AG04450 (cell line): Measurements from ENCODE around the gene PTPRCAP. TPM values are rescaled to one million over a fixed set of nuclear protein-coding genes. Genes with fewer than 3 reads are reported as not detected.

Source experiments
- CTCF ChIA-PET: fragments of 300-600, 350-600 bp; formaldehyde crosslinking; extraction: SDS; loops from one replicate; lab custom pipeline; 2022; ENCODE audit warnings: antibody characterized with exemption, inconsistent platforms; lab: Charles Lee
- POLR2A ChIA-PET: fragments of 350-600 bp; formaldehyde crosslinking; extraction: SDS; loops from one replicate; lab custom pipeline; 2021; ENCODE audit warnings: antibody characterized with exemption, inconsistent platforms; lab: Yijun Ruan, JAX
- DNase-seq: peaks from one replicate; pipeline ENCODE4 v3.0.0-alpha.2; 2011; ENCODE audit warnings: low read depth, low spot score
- H3K27ac ChIP-seq: one replicate; pipeline ENCODE4 v1.5.1; 2012; ENCODE audit warnings: low read depth, low read length, control low read depth
- H3K27me3 ChIP-seq: one replicate; pipeline ENCODE4 v1.6.0; 2012; ENCODE audit warnings: low read length; ENCODE audit not compliant: control insufficient read depth, insufficient read depth
- H3K4me3 ChIP-seq: 2 replicates; pipeline ENCODE4 v1.5.1; 2011; ENCODE audit warnings: mild to moderate bottlenecking, low read depth, low read length, control low read depth
- H3K9me3 ChIP-seq: 2 replicates; pipeline ENCODE4 v1.5.1; 2012; ENCODE audit warnings: low read length; ENCODE audit not compliant: control insufficient read depth, insufficient read depth
- polyA plus RNA-seq: library from polyadenylated mRNA; depleted of rRNA; stranded (reverse); fragments of >200 nt; gene quantifications from 2 replicates; pipeline ENCODE4 v1.2.3, GENCODE V29; 2011
- TF ChIP-seq, protein P1 (sequence below): IDR thresholded peaks from 2 replicates; pipeline ENCODE4 v1.5.1; 2011; ENCODE audit warnings: low read depth, low read length, control low read depth, inconsistent platforms

Gene PTPRCAP
- polyA plus RNA-seq, 1 experiment, result 0.07 TPM

DNA sequence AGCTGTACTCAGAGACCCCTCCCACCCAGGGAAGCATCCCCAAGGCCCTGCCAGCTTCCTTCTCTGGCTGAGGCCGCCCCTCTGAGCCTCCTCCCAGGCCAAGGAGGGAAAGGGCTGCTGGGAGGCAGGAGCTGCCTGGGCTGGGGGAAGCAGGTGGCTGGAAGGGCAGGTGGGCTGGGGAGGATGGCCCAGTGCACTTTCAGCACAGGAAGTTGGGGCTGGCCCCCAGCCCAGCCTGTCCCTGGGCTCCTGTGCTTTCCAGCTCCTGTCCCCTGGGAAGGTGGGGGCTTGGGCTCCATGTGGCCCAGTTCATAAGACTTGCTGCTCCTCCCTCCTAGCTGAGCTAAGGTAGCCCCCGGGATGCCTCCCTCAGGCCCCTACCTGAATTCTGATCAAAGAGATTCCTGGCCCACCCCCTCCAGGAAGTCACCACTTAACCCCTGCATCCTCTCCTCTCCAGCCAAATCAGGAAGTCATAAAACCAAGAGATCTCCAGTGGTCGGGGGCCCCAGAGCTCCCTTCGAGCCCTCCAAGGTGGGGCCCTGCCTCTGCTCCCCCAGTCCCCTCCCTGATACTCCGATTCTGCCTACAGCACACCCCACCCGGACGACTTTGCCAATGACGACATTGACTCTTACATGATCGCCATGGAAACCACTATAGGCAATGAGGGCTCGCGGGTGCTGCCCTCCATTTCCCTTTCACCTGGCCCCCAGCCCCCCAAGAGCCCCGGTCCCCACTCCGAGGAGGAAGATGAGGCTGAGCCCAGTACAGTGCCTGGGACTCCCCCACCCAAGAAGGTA, 40.7 kb downstream of the PTPRCAP start:
- no peak overlapping the region for H3K4me3 ChIP-seq
- ChIA-PET CTCF (no interaction called here), POLR2A (no interaction called here)
- TF ChIP-seq, protein P1, sequence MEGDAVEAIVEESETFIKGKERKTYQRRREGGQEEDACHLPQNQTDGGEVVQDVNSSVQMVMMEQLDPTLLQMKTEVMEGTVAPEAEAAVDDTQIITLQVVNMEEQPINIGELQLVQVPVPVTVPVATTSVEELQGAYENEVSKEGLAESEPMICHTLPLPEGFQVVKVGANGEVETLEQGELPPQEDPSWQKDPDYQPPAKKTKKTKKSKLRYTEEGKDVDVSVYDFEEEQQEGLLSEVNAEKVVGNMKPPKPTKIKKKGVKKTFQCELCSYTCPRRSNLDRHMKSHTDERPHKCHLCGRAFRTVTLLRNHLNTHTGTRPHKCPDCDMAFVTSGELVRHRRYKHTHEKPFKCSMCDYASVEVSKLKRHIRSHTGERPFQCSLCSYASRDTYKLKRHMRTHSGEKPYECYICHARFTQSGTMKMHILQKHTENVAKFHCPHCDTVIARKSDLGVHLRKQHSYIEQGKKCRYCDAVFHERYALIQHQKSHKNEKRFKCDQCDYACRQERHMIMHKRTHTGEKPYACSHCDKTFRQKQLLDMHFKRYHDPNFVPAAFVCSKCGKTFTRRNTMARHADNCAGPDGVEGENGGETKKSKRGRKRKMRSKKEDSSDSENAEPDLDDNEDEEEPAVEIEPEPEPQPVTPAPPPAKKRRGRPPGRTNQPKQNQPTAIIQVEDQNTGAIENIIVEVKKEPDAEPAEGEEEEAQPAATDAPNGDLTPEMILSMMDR, result no peak
- no peak overlapping the region for H3K27ac ChIP-seq
- no peak for DNase-seq
- H3K9me3 ChIP-seq, result peaks cover 3% of the 10 kb centered on the region; the same call in 1 of the 2 replicates
- no peaks in the 10 kb centered on the region for H3K27me3 ChIP-seq

DNA sequence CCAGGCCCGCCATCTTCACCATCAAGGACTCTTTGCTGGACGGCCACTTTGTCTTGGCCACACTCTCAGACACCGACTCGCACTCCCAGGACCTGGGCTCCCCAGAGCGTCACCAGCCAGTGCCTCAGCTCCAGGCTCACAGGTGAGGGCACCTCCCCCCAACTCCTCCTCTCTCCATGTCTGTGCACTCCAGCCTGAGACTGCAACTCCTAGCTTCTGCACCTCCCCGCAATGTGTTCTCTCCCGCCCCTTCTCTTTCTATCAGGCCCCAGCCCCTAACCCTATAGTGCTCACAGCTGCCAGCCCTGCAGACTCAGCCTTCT, 41.3 kb downstream of the PTPRCAP start:
- DNase-seq, result no peak
- CTCF ChIA-PET, result no interaction called here
- TF ChIP-seq, protein P1, result no peak
- Histone ChIP-seq H3K4me3 (no peak overlapping the region), H3K9me3 (peaks cover 2% of the 10 kb centered on the region; the same call in 1 of the 2 replicates), H3K27me3 (no peaks in the 10 kb centered on the region), H3K27ac (no peak overlapping the region)
- POLR2A ChIA-PET, result no interaction called here

DNA sequence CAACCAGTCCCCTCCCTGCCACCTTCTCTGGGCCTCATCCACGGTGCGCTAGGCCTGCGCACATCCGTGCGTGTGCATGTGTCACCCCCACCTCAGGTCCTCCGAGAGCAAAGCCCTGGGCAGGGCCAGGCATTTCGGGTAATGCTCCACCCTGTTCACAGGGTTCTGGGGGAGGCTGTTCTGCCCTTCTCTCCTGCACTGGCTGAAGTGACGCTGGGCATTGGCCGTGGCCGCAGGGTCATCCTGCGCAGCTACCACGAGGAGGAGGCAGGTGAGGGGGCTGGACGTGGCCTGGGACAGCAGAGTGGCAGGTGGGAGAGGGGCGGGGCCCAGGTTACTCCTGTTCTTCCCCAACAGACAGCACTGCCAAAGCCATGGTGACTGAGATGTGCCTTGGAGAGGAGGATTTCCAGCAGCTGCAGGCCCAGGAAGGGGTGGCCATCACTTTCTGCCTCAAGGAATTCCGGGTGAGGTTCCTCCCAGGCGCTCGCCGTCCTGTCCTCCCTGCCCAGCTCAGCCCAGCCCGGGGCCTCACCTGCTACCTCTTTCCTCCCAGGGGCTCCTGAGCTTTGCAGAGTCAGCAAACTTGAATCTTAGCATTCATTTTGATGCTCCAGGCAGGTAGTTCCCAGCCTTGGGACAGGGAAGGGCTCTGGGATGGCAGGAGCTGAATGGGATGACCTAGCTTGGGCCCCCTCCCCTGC, 41.8 kb downstream of the PTPRCAP start:
- Histone ChIP-seq H3K9me3 (no peaks in the 10 kb centered on the region), H3K27ac (no peak overlapping the region), H3K4me3 (no peak overlapping the region), H3K27me3 (no peaks in the 10 kb centered on the region)
- TF ChIP-seq, protein P1, result no peak
- CTCF ChIA-PET, result no interaction called here
- POLR2A ChIA-PET, result no interaction called here
- DNase-seq, result no peak

DNA sequence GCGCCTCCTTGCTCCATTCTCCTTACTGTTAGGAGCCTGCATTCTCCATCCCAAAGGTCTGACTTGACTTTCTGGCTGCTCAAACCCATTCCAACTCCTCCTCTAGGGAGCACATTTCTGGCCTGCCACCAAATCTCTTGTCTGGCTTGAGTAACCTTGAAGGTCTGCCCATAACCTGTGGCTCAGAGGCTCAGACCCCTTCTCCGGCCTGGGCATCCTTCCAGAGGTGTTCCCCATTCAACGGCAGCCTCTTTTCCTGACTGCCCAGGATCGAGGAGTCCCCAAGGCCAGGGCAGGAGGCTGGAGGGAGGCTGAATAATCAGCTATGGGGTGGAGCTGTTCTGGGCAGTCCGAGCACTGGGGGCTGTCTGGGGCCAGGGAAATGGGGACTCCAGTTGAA, 43.5 kb downstream of the PTPRCAP start:
- H3K27me3 ChIP-seq, result no peaks in the 10 kb centered on the region
- DNase-seq, result no peak
- H3K9me3 ChIP-seq, result no peaks in the 10 kb centered on the region
- no peak overlapping the region for H3K4me3 ChIP-seq
- POLR2A ChIA-PET, result interaction anchor here (0.8 to 1.1 kb wide), 3 partner anchors 11 to 95 kb away, joined by 3 to 4 read pairs (median 3); no protein-coding TSS in a partner anchor
- no peak overlapping the region for H3K27ac ChIP-seq
- CTCF ChIA-PET, result no interaction called here
- TF ChIP-seq, protein P1, result no peak

DNA sequence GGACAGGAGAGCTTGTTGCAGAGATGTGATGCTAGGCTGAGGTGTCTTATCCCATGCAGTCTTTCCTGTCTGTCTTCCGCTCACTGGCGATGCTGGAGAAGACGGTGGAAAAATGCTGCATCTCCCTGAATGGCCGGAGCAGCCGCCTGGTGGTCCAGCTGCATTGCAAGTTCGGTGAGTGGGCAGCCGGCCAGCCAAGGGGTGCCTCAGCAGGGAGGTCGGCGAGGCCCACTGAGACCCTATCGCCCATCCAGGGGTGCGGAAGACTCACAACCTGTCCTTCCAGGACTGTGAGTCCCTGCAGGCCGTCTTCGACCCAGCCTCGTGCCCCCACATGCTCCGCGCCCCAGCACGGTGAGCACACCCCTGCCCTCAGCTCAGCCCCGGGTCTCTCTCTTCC, 44.0 kb downstream of the PTPRCAP start:
- Histone ChIP-seq H3K27ac (no peak overlapping the region), H3K27me3 (no peaks in the 10 kb centered on the region), H3K4me3 (no peak overlapping the region), H3K9me3 (no peaks in the 10 kb centered on the region)
- CTCF ChIA-PET, result interaction anchor here (0.9 kb wide), 1 partner anchor 37 kb away, joined by 3 read pairs; no protein-coding TSS in a partner anchor
- TF ChIP-seq, protein P1, result no peak
- DNase-seq, result no peak
- POLR2A ChIA-PET, result interaction anchor here (1.1 kb wide), 1 partner anchor 95 kb away, joined by 3 read pairs; no protein-coding TSS in a partner anchor
